Ishikawa (cell line): ENCODE measurements around the gene FCHSD2.

Experiments used
- CEBPB ChIP-seq: IDR thresholded peaks from 2 replicates; pipeline ENCODE4 v1.6.1; 2012
- CREB1 ChIP-seq: IDR thresholded peaks from 2 replicates; pipeline ENCODE4 v1.6.1; 2012; ENCODE audit warnings: low read depth
- EGR1 ChIP-seq: IDR thresholded peaks from 2 replicates; pipeline ENCODE4 v1.6.1; 2012
- EP300 ChIP-seq: IDR thresholded peaks from 2 replicates; pipeline ENCODE4 v1.6.1; 2012; ENCODE audit warnings: borderline replicate concordance
- MAX ChIP-seq: IDR thresholded peaks from 2 replicates; pipeline ENCODE4 v1.6.1; 2012
- RAD21 ChIP-seq: IDR thresholded peaks from 2 replicates; pipeline ENCODE4 v1.6.1; 2012; ENCODE audit warnings: low read depth
- REST ChIP-seq: IDR thresholded peaks from 2 replicates; pipeline ENCODE4 v1.6.1; 2012; ENCODE audit warnings: low read depth, mild to moderate bottlenecking
- TAF1 ChIP-seq: IDR thresholded peaks from 2 replicates; pipeline ENCODE4 v1.6.1; 2012; ENCODE audit warnings: low read depth, mild to moderate bottlenecking
- TEAD4 ChIP-seq: IDR thresholded peaks from 2 replicates; pipeline ENCODE4 v1.6.1; 2012
- USF1 ChIP-seq: IDR thresholded peaks from 2 replicates; pipeline ENCODE4 v1.6.1; 2012
- YY1 ChIP-seq: IDR thresholded peaks from 2 replicates; pipeline ENCODE4 v1.6.1; 2012; ENCODE audit warnings: low read depth
- ZBTB7A ChIP-seq: IDR thresholded peaks from 2 replicates; pipeline ENCODE4 v1.6.1; 2012; ENCODE audit warnings: low read depth

- TF ChIP-seq TAF1 = no peak
- TF ChIP-seq YY1 = no peak
- no peak for TF ChIP-seq RAD21
- TF ChIP-seq EP300 = no peak
- no peak for TF ChIP-seq CEBPB
- TF ChIP-seq EGR1 = no peak
- TF ChIP-seq ZBTB7A = no peak
- TF ChIP-seq REST = no peak
- no peak for TF ChIP-seq CREB1
- no peak for TF ChIP-seq MAX
- no peak for TF ChIP-seq USF1
- TF ChIP-seq TEAD4 = no peak
Observed at GRCh38 chr11:72981080-72981479, 161.0 kb downstream of the FCHSD2 start.
